K562 (cell line): ENCODE measurements around the gene EHMT2. TPM values are rescaled to one million over a fixed set of nuclear protein-coding genes. Genes with fewer than 3 reads are reported as not detected.

Experiments used
- CEBPG ChIP-seq, 3 experiments: fragments of 200-800 bp in 1 of 3; sonication (Bioruptor generic) in 1 of 3; sonication (generic) in 1 of 3; formaldehyde crosslinking in 1 of 3; IDR thresholded peaks in 2 of 3; conservative IDR thresholded peaks in 1 of 3; 2 replicates each; pipeline versions ENCODE4 v1.6.1 to v1.8.0; 2016 to 2022; ENCODE audit warnings: missing compliant biosample characterization in 2 of 3, missing genetic modification characterization in 2 of 3, mild to moderate bottlenecking in 1 of 3, missing genetic modification reagents in 1 of 3
- DACH1 ChIP-seq: fragments of 450-650 bp; IDR thresholded peaks from 2 replicates; pipeline ENCODE4 v1.6.1; 2018; ENCODE audit not compliant: partially characterized antibody
- ETV5 ChIP-seq: sonication (generic); formaldehyde crosslinking; IDR thresholded peaks from 2 replicates; pipeline ENCODE4 v1.4.0; 2020; ENCODE audit warnings: low read depth, mild to moderate bottlenecking, missing genetic modification reagents
- GTF2A2 ChIP-seq: IDR thresholded peaks from 2 replicates; pipeline ENCODE4 v1.6.1; 2016; ENCODE audit warnings: mild to moderate bottlenecking, missing genetic modification characterization, missing compliant biosample characterization
- HDAC1 ChIP-seq, 2 experiments: fragments of 450-650 bp; IDR thresholded peaks; 2 replicates each; pipeline ENCODE4 v1.6.1; 2016 to 2017; ENCODE audit warnings: inconsistent platforms in 1 of 2, mild to moderate bottlenecking in 1 of 2, moderate library complexity in 1 of 2
- KLF10 ChIP-seq: fragments of 250-450 bp; sonication (Bioruptor Pico); IDR thresholded peaks from 2 replicates; pipeline ENCODE4 v1.6.1; 2021; ENCODE audit warnings: matching md5 sums
- MCM7 ChIP-seq, 2 experiments: fragments of 450-650 bp; IDR thresholded peaks; 2 replicates each; pipeline ENCODE4 v1.6.1; 2016 to 2018
- MYNN ChIP-seq, 2 experiments: sonication (generic); formaldehyde crosslinking in 1 of 2; IDR thresholded peaks; 2 replicates each; pipeline versions ENCODE4 v1.5.0 to v1.6.1; 2016 to 2020; ENCODE audit warnings: antibody characterized with exemption in 1 of 2, missing genetic modification reagents in 1 of 2
- NFRKB ChIP-seq: fragments of 450-650 bp; IDR thresholded peaks from 2 replicates; pipeline ENCODE4 v1.6.1; 2016; ENCODE audit warnings: low read depth
- PHB ChIP-seq: fragments of 250-450 bp; sonication (Bioruptor Pico); IDR thresholded peaks from 2 replicates; pipeline ENCODE4 v1.5.0; 2021
- POLR2B ChIP-seq: fragments of 450-650 bp; IDR thresholded peaks from 2 replicates; pipeline ENCODE4 v1.6.1; 2018; ENCODE audit warnings: low read depth; ENCODE audit not compliant: partially characterized antibody
- SMARCA5 ChIP-seq: fragments of 450-650 bp; IDR thresholded peaks from 2 replicates; pipeline ENCODE4 v1.6.1; 2016
- SNIP1 ChIP-seq: fragments of 450-650 bp; IDR thresholded peaks from 2 replicates; pipeline ENCODE4 v1.7.1; 2017; ENCODE audit warnings: low read depth, mild to moderate bottlenecking
- TEAD2 ChIP-seq: fragments of 450-650 bp; IDR thresholded peaks from 2 replicates; pipeline ENCODE4 v1.6.1; 2016; ENCODE audit warnings: missing genetic modification characterization, control low read depth, missing compliant biosample characterization
- ZBTB7A ChIP-seq: IDR thresholded peaks from 2 replicates; pipeline ENCODE4 v1.6.1; 2011; ENCODE audit warnings: low read depth, mild to moderate bottlenecking, low read length, moderate library complexity, borderline replicate concordance; ENCODE audit not compliant: control insufficient read depth
- ZNF174 ChIP-seq: fragments of 250-450 bp; sonication (Bioruptor Pico); IDR thresholded peaks from 2 replicates; pipeline ENCODE4 v1.4.0; 2020; ENCODE audit warnings: mild to moderate bottlenecking
- ZNF354B ChIP-seq: fragments of 250-450 bp; sonication (Bioruptor Pico); IDR thresholded peaks from 2 replicates; pipeline ENCODE4 v1.4.0; 2020
- ZNF507 ChIP-seq: conservative IDR thresholded peaks from 2 replicates; pipeline ENCODE4 v1.6.1; 2017; ENCODE audit warnings: missing genetic modification characterization, missing compliant biosample characterization
- ZNF586 ChIP-seq: fragments of 450-650 bp; formaldehyde crosslinking; conservative IDR thresholded peaks from 2 replicates; pipeline ENCODE4 v1.4.0; 2020; ENCODE audit warnings: mild to moderate bottlenecking, moderate library complexity
- polyA plus RNA-seq, 8 experiments: library from polyadenylated mRNA; depleted of rRNA in 4 of 8; stranded (reverse) in 5 of 8; unstranded in 3 of 8; fragments of >200 nt; fragmentation: Nextera tagmentation in 2 of 8; fragmentation: Illumina TruSeq in 1 of 8; extraction: Ambion mirVana in 2 of 8; extraction: Trizol in 1 of 8; gene quantifications; 2 replicates each; pipeline versions ENCODE4 v1.2.1 to v1.2.3, GENCODE V29; 2011 to 2014; ENCODE audit warnings: inconsistent platforms in 1 of 8, missing spikeins in 1 of 8
- total RNA-seq, 7 experiments: library from RNA; depleted of rRNA in 6 of 7; stranded (reverse); fragments of >200 nt in 6 of 7; fragmentation: Illumina TruSeq in 2 of 7; extraction: Trizol in 2 of 7; gene quantifications; 2 replicates each; pipeline versions ENCODE4 v1.2.1 to v1.2.3, GENCODE V29; 2011 to 2021; ENCODE audit warnings: low replicate concordance in 1 of 7
- TF ChIP-seq, protein P1 (sequence below): fragments of 250-450 bp; sonication (Bioruptor Pico); IDR thresholded peaks from 2 replicates; pipeline ENCODE4 v1.4.0; 2020; ENCODE audit warnings: borderline replicate concordance
- TF ChIP-seq, protein P2 (sequence below): sonication (generic); formaldehyde crosslinking; IDR thresholded peaks from 2 replicates; pipeline ENCODE4 v1.9.0; 2022; ENCODE audit warnings: mild to moderate bottlenecking, missing genetic modification reagents
- TF ChIP-seq, protein P3 (sequence below): fragments of 450-650 bp; conservative IDR thresholded peaks from 2 replicates; pipeline ENCODE4 v1.6.1; 2016; ENCODE audit warnings: missing genetic modification characterization, low read depth, mild to moderate bottlenecking, missing compliant biosample characterization, moderate library complexity
- TF ChIP-seq, protein P4 (sequence below): fragments of 450-650 bp; IDR thresholded peaks from 2 replicates; pipeline ENCODE4 v1.6.1; 2017; ENCODE audit warnings: antibody characterized with exemption, mild to moderate bottlenecking

Gene EHMT2
- total and polyA plus RNA-seq, 9 of the 15 experiments (the other 6 are each of a cell fraction or from before 2014, with no cell fraction given), result 2.1 to 63.8 (median 38.5) TPM

DNA sequence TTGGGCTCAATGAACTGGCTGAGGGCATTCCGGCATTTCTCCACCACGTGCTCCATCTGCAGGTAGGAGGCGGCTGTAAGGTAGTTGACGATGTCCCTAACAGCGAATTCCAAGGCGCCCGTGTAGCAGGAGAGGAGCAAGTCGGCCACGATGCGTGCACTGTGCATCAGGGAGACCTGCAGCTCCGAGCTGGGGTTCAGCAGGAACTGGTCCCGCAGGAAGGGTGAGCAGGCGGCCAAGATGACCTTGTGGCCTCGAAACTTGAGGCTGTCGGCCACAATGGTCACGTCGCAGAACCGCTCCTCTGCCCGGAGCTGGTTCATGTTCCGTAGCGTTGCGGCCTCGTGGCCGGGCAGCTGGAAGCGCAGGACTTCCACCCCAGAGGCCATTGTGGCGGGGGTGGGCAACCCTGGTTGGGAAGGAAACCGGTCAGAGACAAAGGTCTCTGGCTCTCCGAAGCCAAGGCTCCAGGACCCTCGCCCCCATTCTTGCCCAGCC is 3.5 kb upstream of the EHMT2 start (continued):
- TF ChIP-seq, protein P1, sequence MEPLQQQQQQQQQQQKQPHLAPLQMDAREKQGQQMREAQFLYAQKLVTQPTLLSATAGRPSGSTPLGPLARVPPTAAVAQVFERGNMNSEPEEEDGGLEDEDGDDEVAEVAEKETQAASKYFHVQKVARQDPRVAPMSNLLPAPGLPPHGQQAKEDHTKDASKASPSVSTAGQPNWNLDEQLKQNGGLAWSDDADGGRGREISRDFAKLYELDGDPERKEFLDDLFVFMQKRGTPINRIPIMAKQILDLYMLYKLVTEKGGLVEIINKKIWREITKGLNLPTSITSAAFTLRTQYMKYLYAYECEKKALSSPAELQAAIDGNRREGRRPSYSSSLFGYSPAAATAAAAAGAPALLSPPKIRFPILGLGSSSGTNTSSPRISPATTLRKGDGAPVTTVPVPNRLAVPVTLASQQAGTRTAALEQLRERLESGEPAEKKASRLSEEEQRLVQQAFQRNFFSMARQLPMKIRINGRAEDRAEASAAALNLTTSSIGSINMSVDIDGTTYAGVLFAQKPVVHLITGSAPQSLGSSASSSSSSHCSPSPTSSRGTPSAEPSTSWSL (CRISPR knock-in tag), result no peak
- TF ChIP-seq, protein P2, sequence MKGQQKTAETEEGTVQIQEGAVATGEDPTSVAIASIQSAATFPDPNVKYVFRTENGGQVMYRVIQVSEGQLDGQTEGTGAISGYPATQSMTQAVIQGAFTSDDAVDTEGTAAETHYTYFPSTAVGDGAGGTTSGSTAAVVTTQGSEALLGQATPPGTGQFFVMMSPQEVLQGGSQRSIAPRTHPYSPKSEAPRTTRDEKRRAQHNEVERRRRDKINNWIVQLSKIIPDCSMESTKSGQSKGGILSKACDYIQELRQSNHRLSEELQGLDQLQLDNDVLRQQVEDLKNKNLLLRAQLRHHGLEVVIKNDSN, result peak; percentile 66
- peak in 1 of 2 experiments; percentile 19; a peak in 1 of 4 replicates for TF ChIP-seq HDAC1 (IDR thresholded peaks at IDR 0.05)
- TF ChIP-seq MYNN (IDR thresholded peaks at IDR 0.05), result peak; percentile 15; the same call in 1 of the 2 replicates
- no peak for TF ChIP-seq MYNN (CRISPR knock-in tag; IDR thresholded peaks at IDR 0.05)
- TF ChIP-seq GTF2A2 (tag), result no peak
- 0 out of 2 replicates have a peak, but pooled peaks have one; percentile 6 for TF ChIP-seq PHB (CRISPR knock-in tag)
- TF ChIP-seq CEBPG (CRISPR knock-in tag; IDR thresholded peaks at IDR 0.05), result no peak
- TF ChIP-seq CEBPG (tag; conservative IDR thresholded peaks at IDR 0.05 in 1 of 2, IDR thresholded peaks at IDR 0.05 in 1 of 2), result no peak
- TF ChIP-seq, protein P3, sequence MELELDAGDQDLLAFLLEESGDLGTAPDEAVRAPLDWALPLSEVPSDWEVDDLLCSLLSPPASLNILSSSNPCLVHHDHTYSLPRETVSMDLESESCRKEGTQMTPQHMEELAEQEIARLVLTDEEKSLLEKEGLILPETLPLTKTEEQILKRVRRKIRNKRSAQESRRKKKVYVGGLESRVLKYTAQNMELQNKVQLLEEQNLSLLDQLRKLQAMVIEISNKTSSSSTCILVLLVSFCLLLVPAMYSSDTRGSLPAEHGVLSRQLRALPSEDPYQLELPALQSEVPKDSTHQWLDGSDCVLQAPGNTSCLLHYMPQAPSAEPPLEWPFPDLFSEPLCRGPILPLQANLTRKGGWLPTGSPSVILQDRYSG (tag), result no peak
- no peak for TF ChIP-seq ZBTB7A
- no peak for TF ChIP-seq KLF10 (CRISPR knock-in tag)
- TF ChIP-seq ZNF507 (tag), result no peak
- TF ChIP-seq ETV5 (CRISPR knock-in tag), result no peak
- TF ChIP-seq ZNF586, result 0 out of 2 replicates have a peak, but pooled peaks have one; percentile 44
- no peak for TF ChIP-seq ZNF354B (CRISPR knock-in tag)
- no peak for TF ChIP-seq DACH1
- TF ChIP-seq NFRKB, result no peak
- TF ChIP-seq MCM7 (IDR thresholded peaks at IDR 0.05), result no peak
- TF ChIP-seq, protein P4, sequence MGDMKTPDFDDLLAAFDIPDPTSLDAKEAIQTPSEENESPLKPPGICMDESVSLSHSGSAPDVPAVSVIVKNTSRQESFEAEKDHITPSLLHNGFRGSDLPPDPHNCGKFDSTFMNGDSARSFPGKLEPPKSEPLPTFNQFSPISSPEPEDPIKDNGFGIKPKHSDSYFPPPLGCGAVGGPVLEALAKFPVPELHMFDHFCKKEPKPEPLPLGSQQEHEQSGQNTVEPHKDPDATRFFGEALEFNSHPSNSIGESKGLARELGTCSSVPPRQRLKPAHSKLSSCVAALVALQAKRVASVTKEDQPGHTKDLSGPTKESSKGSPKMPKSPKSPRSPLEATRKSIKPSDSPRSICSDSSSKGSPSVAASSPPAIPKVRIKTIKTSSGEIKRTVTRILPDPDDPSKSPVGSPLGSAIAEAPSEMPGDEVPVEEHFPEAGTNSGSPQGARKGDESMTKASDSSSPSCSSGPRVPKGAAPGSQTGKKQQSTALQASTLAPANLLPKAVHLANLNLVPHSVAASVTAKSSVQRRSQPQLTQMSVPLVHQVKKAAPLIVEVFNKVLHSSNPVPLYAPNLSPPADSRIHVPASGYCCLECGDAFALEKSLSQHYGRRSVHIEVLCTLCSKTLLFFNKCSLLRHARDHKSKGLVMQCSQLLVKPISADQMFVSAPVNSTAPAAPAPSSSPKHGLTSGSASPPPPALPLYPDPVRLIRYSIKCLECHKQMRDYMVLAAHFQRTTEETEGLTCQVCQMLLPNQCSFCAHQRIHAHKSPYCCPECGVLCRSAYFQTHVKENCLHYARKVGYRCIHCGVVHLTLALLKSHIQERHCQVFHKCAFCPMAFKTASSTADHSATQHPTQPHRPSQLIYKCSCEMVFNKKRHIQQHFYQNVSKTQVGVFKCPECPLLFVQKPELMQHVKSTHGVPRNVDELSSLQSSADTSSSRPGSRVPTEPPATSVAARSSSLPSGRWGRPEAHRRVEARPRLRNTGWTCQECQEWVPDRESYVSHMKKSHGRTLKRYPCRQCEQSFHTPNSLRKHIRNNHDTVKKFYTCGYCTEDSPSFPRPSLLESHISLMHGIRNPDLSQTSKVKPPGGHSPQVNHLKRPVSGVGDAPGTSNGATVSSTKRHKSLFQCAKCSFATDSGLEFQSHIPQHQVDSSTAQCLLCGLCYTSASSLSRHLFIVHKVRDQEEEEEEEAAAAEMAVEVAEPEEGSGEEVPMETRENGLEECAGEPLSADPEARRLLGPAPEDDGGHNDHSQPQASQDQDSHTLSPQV, result peak; percentile 87
- TF ChIP-seq SMARCA5, result no peak
- no peak for TF ChIP-seq TEAD2 (tag)
- TF ChIP-seq POLR2B, result no peak
- TF ChIP-seq ZNF174 (CRISPR knock-in tag), result no peak
- no peak for TF ChIP-seq SNIP1
